Psoas muscle (tissue), 8 donors: ENCODE measurements around the gene IRAK1. TPM values are rescaled to one million over a fixed set of nuclear protein-coding genes. Genes with fewer than 3 reads are reported as not detected.

ENCODE experiments used
- ATAC-seq, 4 donors: fragments of 200-7000 bp; cut with Tn5 transposase; one replicate each; pipeline ENCODE4 v1.9.1; 2020; ENCODE audit warnings: moderate library complexity in 3 of 4, mild to moderate bottlenecking in 2 of 4
- DNase-seq, 2 donors: peaks; one replicate each; pipeline ENCODE4 v3.0.0-alpha.2; 2020
- H3K27ac ChIP-seq: fragments of 200-600 bp; one replicate; pipeline ENCODE4 v1.8.0; 2022
- H3K27me3 ChIP-seq, 3 donors: fragments of 200-600 bp in 1 of 3; one replicate each; pipeline versions ENCODE4 v1.6.1 to v1.8.0; 2013 to 2022; ENCODE audit warnings: low read length in 2 of 3, mild to moderate bottlenecking in 2 of 3, moderate library complexity in 1 of 3; ENCODE audit not compliant: insufficient read depth in 3 of 3
- H3K36me3 ChIP-seq, 2 donors: fragments of 200-600 bp in 1 of 2; one replicate each; pipeline versions ENCODE4 v1.6.1 to v1.8.0; 2013 to 2022; ENCODE audit warnings: low read depth in 1 of 2, mild to moderate bottlenecking in 1 of 2, moderate library complexity in 1 of 2; ENCODE audit not compliant: insufficient read depth in 1 of 2
- H3K4me1 ChIP-seq: fragments of 200-600 bp; one replicate; pipeline ENCODE4 v1.8.0; 2022
- H3K4me3 ChIP-seq: fragments of 200-600 bp; one replicate; pipeline ENCODE4 v1.8.0; 2022; ENCODE audit warnings: mild to moderate bottlenecking
- H3K9me3 ChIP-seq: fragments of 200-600 bp; one replicate; pipeline ENCODE4 v1.8.0; 2022
- CTCF ChIP-seq: fragments of 200-600 bp; IDR thresholded peaks from one replicate; pipeline ENCODE4 v1.8.0; 2022; ENCODE audit warnings: antibody characterized with exemption
- whole genome bisulfite sequencing, 3 donors: extraction: QIAGEN DNeasy Blood & Tissue Kit; methylation state at CpG; one replicate each; pipeline versions ENCODE4 v1.1.6 to v1.1.7; 2013; 5-methylcytosine and 5-hydroxymethylcytosine counted together
- intact Hi-C, 2 donors: fragments of 100-400 bp; cut with DNase I; formaldehyde crosslinking; loops; one replicate each; pipeline versions ENCODE4 v1.11.0 to v1.14.2; 2022
- long read RNA-seq, 2 donors: library from polyadenylated mRNA; unstranded; transcript quantifications; one replicate each; pipeline ENCODE4 v2.0.0, GENCODE V29; 2021
- polyA plus RNA-seq, 3 donors: library from polyadenylated mRNA; stranded (reverse); fragments of 200-250 nt; gene quantifications; one replicate each; pipeline ENCODE4 v1.2.3, GENCODE V29; 2013
- total RNA-seq, 4 donors: library from RNA; stranded (reverse); fragmentation: NEBNext Ultra II Directional in 2 of 4; extraction: Animal tissue kit (Norgen Biotek cat#: 25700) in 2 of 4; gene quantifications; one replicate each; pipeline versions ENCODE4 v1.2.1 to v1.2.4, GENCODE V29; 2021 to 2023
- donor health status: healthy with polysubstance abuse.
- donor health status: DM: no; HTN: no; CAD: no; lungs with moderate emphysema.
- donor health status: Bipolar disorder and iron deficiency.
- donor health status: healthy.
- donor health status: DM: yes; HTN: yes; CAD: no.
- donor health status: DM: no; HTN: no; CAD: no.
- donor health status: DM: no; HTN: no; CAD: no.
- donor health status: DM: yes; HTN: yes; CAD: no.

The IRAK1 gene
- total RNA-seq, result 100 to 1,000 TPM in 2 of 4 donors, 10 to 100 TPM in 2; 56.1 to 158 (median 101) TPM
- 100 to 1,000 TPM; 127 to 368 (median 202) TPM for polyA plus RNA-seq
- long read RNA-seq, donor 1, transcript IRAK1-204 (14 exons, 2,049 nt), result minor isoform, 13 of 218 reads
- long read RNA-seq, donor 1, transcript IRAK1-203 (14 exons, 3,666 nt), result major isoform, 97 of 218 reads
- long read RNA-seq, donor 1, partial matches to known transcripts, result 77 of 218 reads
- long read RNA-seq, donor 1, other reads (novel, unspliced or antisense), result 27 of 218 reads
- long read RNA-seq, donor 2, transcript IRAK1-205 (13 exons, 2,127 nt), result minor isoform, 6 of 513 reads
- long read RNA-seq, donor 2, transcript IRAK1-204 (14 exons, 2,049 nt), result minor isoform, 43 of 513 reads
- long read RNA-seq, donor 2, transcript IRAK1-203 (14 exons, 3,666 nt), result major isoform, 161 of 513 reads
- long read RNA-seq, donor 2, transcript IRAK1-202 (13 exons, 3,319 nt), result minor isoform, 5 of 513 reads
- long read RNA-seq, donor 2, partial matches to known transcripts, result 234 of 513 reads
- long read RNA-seq, donor 2, other reads (novel, unspliced or antisense), result 64 of 513 reads

GRCh38 chrX:154019633-154020528, at the start of gene IRAK1:
IRAK1 (minus strand) TSS chrX:154019902; CDS start chrX:154019812, 90 bp downstream.
- H3K27ac ChIP-seq, result peak within 1 kb of the TSS; percentile 88
- WGBS, 3 donors, result 1 to 32% (median 1%) methylated on average over 15 to 94 of the region's 99 CpGs
- TF ChIP-seq CTCF, result no peak
- no peaks in the 10 kb centered on the region for H3K9me3 ChIP-seq
- H3K4me3 ChIP-seq, result peak within 1 kb of the TSS; percentile 74
- intact Hi-C loops, result no loop called here
- H3K27me3 ChIP-seq, result peaks cover 0 to 19% (median 0%) of the 10 kb centered on the region in 3 donors
- DNase-seq, result peak; percentile 66 to 81
- H3K36me3 ChIP-seq, result peaks cover 0 to 21% of the 10 kb centered on the region in 2 donors
- peaks cover 3% of the 10 kb centered on the region for H3K4me1 ChIP-seq
- ATAC-seq, result peak; percentile 81 to 88 (median 84)

GRCh38 chrX:154068560-154068959, 48.9 kb upstream of the IRAK1 start:
- peaks cover 6% of the 10 kb centered on the region for H3K4me1 ChIP-seq
- intact Hi-C loops, result no loop called here
- H3K27ac ChIP-seq, result no peak overlapping the region
- no peak for ATAC-seq
- TF ChIP-seq CTCF, result no peak
- peaks cover 0 to 3% (median 0%) of the 10 kb centered on the region in 3 donors for H3K27me3 ChIP-seq
- no peaks in the 10 kb centered on the region for H3K9me3 ChIP-seq
- 69 to 95% (median 93%) methylated on average over 3 of the region's 3 CpGs for WGBS, 3 donors
- H3K36me3 ChIP-seq, result no peaks in the 10 kb centered on the region
- DNase-seq, result no peak
- H3K4me3 ChIP-seq, result no peak overlapping the region

- intact Hi-C loops, result no loop called here
- Histone ChIP-seq H3K27ac (no peak overlapping the region), H3K36me3 (no peaks in the 10 kb centered on the region), H3K4me1 (peaks cover 10% of the 10 kb centered on the region), H3K27me3 (peaks cover 0 to 6% (median 0%) of the 10 kb centered on the region in 3 donors), H3K4me3 (no peak overlapping the region), H3K9me3 (no peaks in the 10 kb centered on the region)
- DNase-seq (no peak), ATAC-seq (peak in 1 of 4 donors; percentile 15)
- WGBS, 3 donors, result 73 to 90% (median 83%) methylated on average over 8 to 9 of the region's 9 CpGs
- no peak for TF ChIP-seq CTCF
These were observed 45.1 kb upstream of the IRAK1 start for GRCh38 chrX:154064637-154065435.

GRCh38 chrX:154063234-154063633, 43.5 kb upstream of the IRAK1 start:
- Histone ChIP-seq H3K36me3 (no peaks in the 10 kb centered on the region), H3K27me3 (peaks cover 0 to 3% (median 0%) of the 10 kb centered on the region in 3 donors), H3K9me3 (no peaks in the 10 kb centered on the region), H3K4me1 (peaks cover 22% of the 10 kb centered on the region), H3K4me3 (no peak overlapping the region), H3K27ac (no peak overlapping the region)
- WGBS, 3 donors, result 67 to 77% (median 70%) methylated on average over 4 of the region's 4 CpGs
- no peak for TF ChIP-seq CTCF
- intact Hi-C loops, result no loop called here
- no peak for DNase-seq
- peak in 2 of 4 donors; percentile 36 to 53 for ATAC-seq
